Upper lobe of left lung (tissue), 4 donors: ENCODE measurements around the gene HTRA1.

ENCODE experiments used
- CTCF ChIP-seq, 6 experiments: fragments of 450-650 bp in 4 of 6; fragments of 200-600 bp in 2 of 6; sonication (generic) in 2 of 6; IDR thresholded peaks; one replicate each; pipeline ENCODE4 v1.5.1; 2016 to 2019; ENCODE audit warnings: antibody characterized with exemption in 6 of 6
- EP300 ChIP-seq, 4 donors: sonication (generic); formaldehyde crosslinking; IDR thresholded peaks; one replicate each; pipeline ENCODE4 v1.5.1; 2017; ENCODE audit warnings: antibody characterized with exemption in 4 of 4, control low read depth in 2 of 4
- POLR2A ChIP-seq, 4 donors: fragments of 450-650 bp; IDR thresholded peaks; one replicate each; pipeline ENCODE4 v1.5.1; 2016 to 2017; ENCODE audit warnings: antibody characterized with exemption in 4 of 4, mild to moderate bottlenecking in 2 of 4
- POLR2AphosphoS5 ChIP-seq, 2 donors: sonication (generic); formaldehyde crosslinking; IDR thresholded peaks; one replicate each; pipeline ENCODE4 v1.5.1; 2017; ENCODE audit warnings: antibody characterized with exemption in 2 of 2

- TF ChIP-seq CTCF (IDR thresholded peaks at IDR 0.05) (no peak), EP300 (IDR thresholded peaks at IDR 0.05) (no peak), POLR2A (IDR thresholded peaks at IDR 0.05) (no peak), POLR2AphosphoS5 (IDR thresholded peaks at IDR 0.05) (no peak)
These were observed 10.3 kb downstream of the HTRA1 start for GRCh38 chr10:122471531-122472177.
